HG03575 (cell line): ENCODE measurements around the gene BTC.
"Not testable (repeated sequence)": the region's sequence is repeated elsewhere in the genome, so short reads cannot be mapped to it uniquely, and the experiment has no call there.

Experiments
- ATAC-seq: cut with Tn5 transposase; IDR thresholded peaks from one replicate; pipeline ENCODE4 v1.9.1; 2021; ENCODE audit not compliant: unreplicated experiment, insufficient number of reproducible peaks, low FRiP score; ENCODE audit errors: extremely low read depth

Gene BTC

GRCh38 chr4:74794382-74795010, at the start of gene BTC:
TSS of gene BTC (minus strand) at chr4:74794523. CDS start at chr4:74794325, 198 bp downstream.
- no peak for ATAC-seq

- ATAC-seq, result no peak
Observed at GRCh38 chr4:74840936-74841509, 46.7 kb upstream of the BTC start.

- no peak for ATAC-seq
Observed at GRCh38 chr4:74838746-74839370, 44.5 kb upstream of the BTC start.

GRCh38 chr4:74830928-74831327, 36.6 kb upstream of the BTC start:
- no peak for ATAC-seq

GRCh38 chr4:74823194-74823593, 28.9 kb upstream of the BTC start:
- ATAC-seq, result no peak

- ATAC-seq, result no peak
Observed at GRCh38 chr4:74822603-74823002, 28.3 kb upstream of the BTC start.

- ATAC-seq, result no peak
Observed at GRCh38 chr4:74821541-74821940, 27.2 kb upstream of the BTC start.

GRCh38 chr4:74814052-74814451, 19.7 kb upstream of the BTC start:
- ATAC-seq, result no peak

- not testable (repeated sequence) for ATAC-seq
Observed at GRCh38 chr4:74812056-74812455, 17.7 kb upstream of the BTC start.

GRCh38 chr4:74805601-74806000, 11.3 kb upstream of the BTC start:
- no peak for ATAC-seq

- no peak for ATAC-seq
Observed at GRCh38 chr4:74800310-74800709, 6.0 kb upstream of the BTC start.

GRCh38 chr4:74796631-74797030, 2.3 kb upstream of the BTC start:
- ATAC-seq, result no peak

GRCh38 chr4:74793757-74794381, 454 bp downstream of the BTC start:
- no peak for ATAC-seq

GRCh38 chr4:74790652-74791051, 3.7 kb downstream of the BTC start:
- no peak for ATAC-seq

GRCh38 chr4:74789518-74789917, 4.8 kb downstream of the BTC start:
- ATAC-seq, result no peak

GRCh38 chr4:74777531-74777930, 16.8 kb downstream of the BTC start:
- no peak for ATAC-seq

GRCh38 chr4:74772783-74773182, 21.5 kb downstream of the BTC start:
- ATAC-seq, result no peak

GRCh38 chr4:74772106-74772505, 22.2 kb downstream of the BTC start:
- no peak for ATAC-seq

GRCh38 chr4:74770226-74770910, 24.0 kb downstream of the BTC start:
- no peak for ATAC-seq
